GM12878 (cell line): ENCODE results near the gene WEE2. TPM values are rescaled to one million over a fixed set of nuclear protein-coding genes. Genes with fewer than 3 reads are reported as not detected.
A peak's percentile ranks its signal among the peaks of the same experiment; 100 is the strongest.

Experiments
- ATAC-seq: fragments of 200-7000 bp; cut with Tn5 transposase; 3 replicates; pipeline ENCODE4 v1.9.1; 2020; ENCODE audit warnings: mild to moderate bottlenecking, moderate library complexity
- BruUV-seq: library from RNA; stranded (reverse); fragments of 400-500 nt; replicated peaks from 2 replicates; lab custom pipeline; 2021; lab: Mats Ljungman, UMichigan
- CTCF ChIA-PET: fragments of 300-600 bp; sonication (Branson Sonifier 250); formaldehyde crosslinking; extraction: SDS; loops from one replicate; lab custom pipeline; 2021; ENCODE audit warnings: inconsistent platforms; lab: Yijun Ruan, JAX
- POLR2A ChIA-PET: fragments of 350-600 bp; formaldehyde crosslinking; extraction: SDS; loops from one replicate; lab custom pipeline; 2021; ENCODE audit warnings: inconsistent platforms; lab: Charles Lee
- RAD21 ChIA-PET: fragments of 300-600 bp; sonication (Branson Sonifier 250); formaldehyde crosslinking; loops from one replicate; lab custom pipeline; 2023; ENCODE audit warnings: antibody characterized with exemption; ENCODE audit not compliant: unreplicated experiment; lab: Charles Lee
- SMC1A ChIA-PET: fragments of 300-600 bp; sonication (Branson Sonifier 250); formaldehyde crosslinking; loops from one replicate; lab custom pipeline; 2023; ENCODE audit not compliant: unreplicated experiment, uncharacterized antibody; lab: Charles Lee
- DNase-seq: peaks from one replicate; pipeline ENCODE4 v3.0.0-alpha.2; 2011; ENCODE audit warnings: low read depth, low spot score
- FAIRE-seq: peaks from 3 replicates; lab custom pipeline; 2011; peaks lifted over from hg19 to GRCh38; lab: Jason Lieb, UNC
- H2AFZ ChIP-seq: 2 replicates; pipeline ENCODE4 v1.6.0; 2011; ENCODE audit warnings: low read depth, low read length, control low read depth; ENCODE audit not compliant: control insufficient read depth
- H3K27ac ChIP-seq: 2 replicates; pipeline ENCODE4 v1.5.1; 2011; ENCODE audit warnings: control low read depth; ENCODE audit not compliant: control insufficient read depth, insufficient read depth
- H3K27me3 ChIP-seq, 2 experiments: replicated peaks in 1 of 2; 2 replicates each; pipeline versions ENCODE4 v1.6.0 to v1.6.1; 2011; ENCODE audit warnings: low read length in 1 of 2; ENCODE audit not compliant: control insufficient read depth in 2 of 2, insufficient read depth in 2 of 2
- H3K36me3 ChIP-seq, 2 experiments: 2 replicates each; pipeline ENCODE4 v1.5.1; 2011; ENCODE audit warnings: low read length in 1 of 2; ENCODE audit not compliant: control insufficient read depth in 2 of 2, insufficient read depth in 2 of 2
- H3K4me1 ChIP-seq: 2 replicates; pipeline ENCODE4 v1.6.1; 2011; ENCODE audit warnings: mild to moderate bottlenecking, low read length, moderate library complexity, mixed read lengths; ENCODE audit not compliant: control insufficient read depth, insufficient read depth
- H3K4me2 ChIP-seq: 2 replicates; pipeline ENCODE4 v1.6.0; 2011; ENCODE audit warnings: control low read depth; ENCODE audit not compliant: control insufficient read depth, insufficient read depth
- H3K4me3 ChIP-seq: fragments of 200-600 bp; sonication (generic); 2 replicates; pipeline ENCODE4 v1.5.1; 2016
- H3K79me2 ChIP-seq: 2 replicates; pipeline ENCODE4 v1.6.0; 2011; ENCODE audit warnings: low read length; ENCODE audit not compliant: control insufficient read depth, insufficient read depth
- H3K9ac ChIP-seq: 2 replicates; pipeline ENCODE4 v1.8.0; 2011; ENCODE audit warnings: low read length, control low read depth, mixed read lengths; ENCODE audit not compliant: control insufficient read depth, insufficient read depth
- H3K9me3 ChIP-seq: replicated peaks from 3 replicates; pipeline ENCODE4 v1.5.1; 2011; ENCODE audit warnings: mild to moderate bottlenecking, low read length; ENCODE audit not compliant: control insufficient read depth, insufficient read depth
- H4K20me1 ChIP-seq: 2 replicates; pipeline ENCODE4 v1.6.0; 2011; ENCODE audit not compliant: control insufficient read depth, insufficient read depth
- CREB1 ChIP-seq: IDR thresholded peaks from 2 replicates; pipeline ENCODE4 v1.6.1; 2012; ENCODE audit warnings: low read depth, mild to moderate bottlenecking, inconsistent platforms
- ELK1 ChIP-seq: IDR thresholded peaks from 2 replicates; pipeline ENCODE4 v1.6.1; 2012; ENCODE audit warnings: low read depth, low read length, improper control_type of control experiment
- EP300 ChIP-seq, 2 experiments: fragments of 150-350 bp in 1 of 2; IDR thresholded peaks; 2 replicates each; pipeline ENCODE4 v1.6.1; 2011 to 2012; ENCODE audit warnings: low read depth in 2 of 2, low read length in 2 of 2, borderline replicate concordance in 1 of 2, improper control_type of control experiment in 1 of 2, inconsistent platforms in 1 of 2; ENCODE audit not compliant: control insufficient read depth in 1 of 2
- ESRRA ChIP-seq: IDR thresholded peaks from 2 replicates; pipeline ENCODE4 v1.6.1; 2012; ENCODE audit warnings: mild to moderate bottlenecking, low read length, improper control_type of control experiment
- MXI1 ChIP-seq: fragments of 150-350 bp; IDR thresholded peaks from 2 replicates; pipeline ENCODE4 v1.6.1; 2011; ENCODE audit warnings: low read depth, mild to moderate bottlenecking, inconsistent platforms, low read length, improper control_type of control experiment
- NBN ChIP-seq: fragments of 450-650 bp; IDR thresholded peaks from 2 replicates; pipeline ENCODE4 v1.6.1; 2016
- RELA ChIP-seq: fragments of 450-650 bp; IDR thresholded peaks from 2 replicates; pipeline ENCODE4 v1.8.0; 2014; ENCODE audit warnings: borderline replicate concordance; ENCODE audit not compliant: partially characterized antibody
- RUNX3 ChIP-seq: IDR thresholded peaks from 2 replicates; pipeline ENCODE4 v1.6.1; 2012; ENCODE audit warnings: low read length, inconsistent platforms
- SKIL ChIP-seq: fragments of 450-650 bp; IDR thresholded peaks from 2 replicates; pipeline ENCODE4 v1.6.1; 2017; ENCODE audit warnings: mild to moderate bottlenecking, low read depth, inconsistent platforms; ENCODE audit not compliant: poor library complexity, severe bottlenecking
- TBL1XR1 ChIP-seq: IDR thresholded peaks from 2 replicates; pipeline ENCODE4 v1.6.1; 2012; ENCODE audit warnings: low read depth, low read length, improper control_type of control experiment
- USF2 ChIP-seq: IDR thresholded peaks from 2 replicates; pipeline ENCODE4 v1.6.1; 2011; ENCODE audit warnings: low read depth, low read length, improper control_type of control experiment, borderline replicate concordance
- WGBS: methylation state at CpG from one replicate; pipeline ENCODE4 v1.1.6; 2016; ENCODE audit warnings: low lambda C conversion rate; ENCODE audit not compliant: insufficient replicate concordance, insufficient coverage; ENCODE audit errors: missing lambda C conversion rate; 5-methylcytosine and 5-hydroxymethylcytosine counted together
- in situ Hi-C: fragments of 300-500 bp; cut with MboI; formaldehyde crosslinking; loops from 9 replicates; pipeline ENCODE4 v1.14.3; 2018; ENCODE audit warnings: mixed read lengths
- intact Hi-C: fragments of 100-400 bp; cut with micrococcal nuclease; formaldehyde crosslinking; loops from one replicate; pipeline ENCODE4 v1.14.2; 2022; ENCODE audit not compliant: unreplicated experiment
- polyA plus RNA-seq, 11 experiments: library from polyadenylated mRNA; depleted of rRNA in 4 of 11; unstranded in 6 of 11; stranded (reverse) in 5 of 11; fragments of >200 nt; fragmentation: Nextera tagmentation in 4 of 11; fragmentation: Illumina TruSeq in 1 of 11; extraction: Ambion mirVana in 4 of 11; extraction: Trizol in 1 of 11; gene quantifications; 1 replicate in 1 of 11; 2 replicates in 10 of 11; pipeline versions ENCODE4 v1.2.1 to v1.2.3, GENCODE V29; 2011 to 2016; ENCODE audit warnings: inconsistent platforms in 2 of 11, missing spikeins in 2 of 11, low read depth in 1 of 11
- total RNA-seq, 4 experiments: library from RNA; depleted of rRNA in 3 of 4; stranded (reverse); fragments of >200 nt in 3 of 4; fragmentation: Illumina TruSeq in 1 of 4; extraction: Trizol in 1 of 4; gene quantifications; 2 replicates each; pipeline versions ENCODE4 v1.2.1 to v1.2.3, GENCODE V29; 2013 to 2021
- TF ChIP-seq, protein P1 (sequence below): fragments of 450-650 bp; IDR thresholded peaks from 2 replicates; pipeline ENCODE4 v1.6.1; 2017; ENCODE audit warnings: mild to moderate bottlenecking
- TF ChIP-seq, protein P2 (sequence below): fragments of 450-650 bp; IDR thresholded peaks from 2 replicates; pipeline ENCODE4 v1.6.1; 2017; ENCODE audit warnings: antibody characterized with exemption, mild to moderate bottlenecking, moderate library complexity

The WEE2 gene
- total and polyA plus RNA-seq, 10 of the 15 experiments (the other 5 are each of a cell fraction or from before 2014, with no cell fraction given) = 0.02 to 0.03 (median 0.03) TPM; not detected in 7

GRCh38 chr7:141738592-141739013, 30.4 kb downstream of the WEE2 start (continued):
- TF ChIP-seq RELA (no peak), CREB1 (no peak), ESRRA (no peak), RUNX3 (no peak)
- TF ChIP-seq, protein P1, sequence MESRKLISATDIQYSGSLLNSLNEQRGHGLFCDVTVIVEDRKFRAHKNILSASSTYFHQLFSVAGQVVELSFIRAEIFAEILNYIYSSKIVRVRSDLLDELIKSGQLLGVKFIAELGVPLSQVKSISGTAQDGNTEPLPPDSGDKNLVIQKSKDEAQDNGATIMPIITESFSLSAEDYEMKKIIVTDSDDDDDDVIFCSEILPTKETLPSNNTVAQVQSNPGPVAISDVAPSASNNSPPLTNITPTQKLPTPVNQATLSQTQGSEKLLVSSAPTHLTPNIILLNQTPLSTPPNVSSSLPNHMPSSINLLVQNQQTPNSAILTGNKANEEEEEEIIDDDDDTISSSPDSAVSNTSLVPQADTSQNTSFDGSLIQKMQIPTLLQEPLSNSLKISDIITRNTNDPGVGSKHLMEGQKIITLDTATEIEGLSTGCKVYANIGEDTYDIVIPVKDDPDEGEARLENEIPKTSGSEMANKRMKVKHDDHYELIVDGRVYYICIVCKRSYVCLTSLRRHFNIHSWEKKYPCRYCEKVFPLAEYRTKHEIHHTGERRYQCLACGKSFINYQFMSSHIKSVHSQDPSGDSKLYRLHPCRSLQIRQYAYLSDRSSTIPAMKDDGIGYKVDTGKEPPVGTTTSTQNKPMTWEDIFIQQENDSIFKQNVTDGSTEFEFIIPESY = no peak

- no peaks in the 10 kb centered on the region for H4K20me1 ChIP-seq
- peak overlapping the region; percentile 95; the same call in 1 of the 2 replicates for H3K9ac ChIP-seq
- no peak overlapping the region; the same call in none of the 2 replicates for H3K27ac ChIP-seq
- H2AFZ ChIP-seq = no peak overlapping the region
- no TSS peak for BruUV-seq
- WGBS = 54% methylated on average over 3 of the region's 3 CpGs
- intact Hi-C loops (loop anchor here (2.0 to 5.0 kb wide), 2 partner anchors 38 to 187 kb away; partner anchors contain the start of gene AGK), in situ Hi-C loops (loop anchor here (10.0 kb wide), 1 partner anchor 724 kb away; the partner anchor contains the start of gene MRPS33)
- no peaks in the 10 kb centered on the region for H3K27me3 ChIP-seq
- H3K4me2 ChIP-seq = peak overlapping the region; percentile 62
- H3K4me1 ChIP-seq = peaks cover 4% of the 10 kb centered on the region; the same call in 1 of the 2 replicates
- ChIA-PET POLR2A (interaction anchor here (1.7 kb wide), 1 partner anchor 88 kb away, joined by 4 read pairs; no protein-coding TSS in a partner anchor), RAD21 (no interaction called here), SMC1A (no interaction called here), CTCF (interaction anchor here (1.5 to 4.0 kb wide), 8 partner anchors 14 to 85 kb away, joined by 3 to 36 read pairs (median 8); partner anchors contain the start of gene DENND11)
- no peak for ATAC-seq
- peaks cover 0 to 21% of the 10 kb centered on the region in 2 experiments for H3K36me3 ChIP-seq
- peak; percentile 41 for FAIRE-seq
- no peaks in the 10 kb centered on the region for H3K9me3 ChIP-seq
- H3K79me2 ChIP-seq = peaks cover 38% of the 10 kb centered on the region
- DNase-seq = no peak
- H3K4me3 ChIP-seq = peak overlapping the region; percentile 98
- TF ChIP-seq EP300 (IDR thresholded peaks at IDR 0.05; ENCODE audit: borderline replicate concordance in 1 of 2, control insufficient read depth in 1 of 2, low read depth in 2 of 2, low read length in 2 of 2) (no peak), MXI1 (no peak), TBL1XR1 (no peak), SKIL (no peak), USF2 (no peak), ELK1 (no peak), NBN (no peak)
- TF ChIP-seq, protein P2, sequence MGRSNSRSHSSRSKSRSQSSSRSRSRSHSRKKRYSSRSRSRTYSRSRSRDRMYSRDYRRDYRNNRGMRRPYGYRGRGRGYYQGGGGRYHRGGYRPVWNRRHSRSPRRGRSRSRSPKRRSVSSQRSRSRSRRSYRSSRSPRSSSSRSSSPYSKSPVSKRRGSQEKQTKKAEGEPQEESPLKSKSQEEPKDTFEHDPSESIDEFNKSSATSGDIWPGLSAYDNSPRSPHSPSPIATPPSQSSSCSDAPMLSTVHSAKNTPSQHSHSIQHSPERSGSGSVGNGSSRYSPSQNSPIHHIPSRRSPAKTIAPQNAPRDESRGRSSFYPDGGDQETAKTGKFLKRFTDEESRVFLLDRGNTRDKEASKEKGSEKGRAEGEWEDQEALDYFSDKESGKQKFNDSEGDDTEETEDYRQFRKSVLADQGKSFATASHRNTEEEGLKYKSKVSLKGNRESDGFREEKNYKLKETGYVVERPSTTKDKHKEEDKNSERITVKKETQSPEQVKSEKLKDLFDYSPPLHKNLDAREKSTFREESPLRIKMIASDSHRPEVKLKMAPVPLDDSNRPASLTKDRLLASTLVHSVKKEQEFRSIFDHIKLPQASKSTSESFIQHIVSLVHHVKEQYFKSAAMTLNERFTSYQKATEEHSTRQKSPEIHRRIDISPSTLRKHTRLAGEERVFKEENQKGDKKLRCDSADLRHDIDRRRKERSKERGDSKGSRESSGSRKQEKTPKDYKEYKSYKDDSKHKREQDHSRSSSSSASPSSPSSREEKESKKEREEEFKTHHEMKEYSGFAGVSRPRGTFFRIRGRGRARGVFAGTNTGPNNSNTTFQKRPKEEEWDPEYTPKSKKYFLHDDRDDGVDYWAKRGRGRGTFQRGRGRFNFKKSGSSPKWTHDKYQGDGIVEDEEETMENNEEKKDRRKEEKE = no peak
Measured at GRCh38 chr7:141739250-141739649, 31.1 kb downstream of the WEE2 start.
